Sigmoid colon (tissue), 7 donors: ENCODE measurements around the gene DPYSL3. TPM values are rescaled to one million over a fixed set of nuclear protein-coding genes. Genes with fewer than 3 reads are reported as not detected.

Experiments used
- DNase-seq: peaks from one replicate; pipeline ENCODE4 v3.0.0-alpha.2; 2019
- H3K27ac ChIP-seq, 4 donors: fragments of 200-600 bp; sonication (generic); one replicate each; pipeline ENCODE4 v1.5.1; 2016 to 2019; ENCODE audit warnings: mild to moderate bottlenecking in 1 of 4
- H3K27me3 ChIP-seq, 3 donors: fragments of 200-600 bp; sonication (generic); one replicate each; pipeline ENCODE4 v1.5.1; 2019; ENCODE audit warnings: mild to moderate bottlenecking in 1 of 3
- H3K36me3 ChIP-seq, 4 donors: fragments of 200-600 bp; sonication (generic); one replicate each; pipeline ENCODE4 v1.5.1; 2016 to 2019
- H3K4me1 ChIP-seq, 4 donors: fragments of 200-600 bp; sonication (generic); one replicate each; pipeline ENCODE4 v1.5.1; 2017 to 2019
- H3K4me3 ChIP-seq, 4 donors: fragments of 200-600 bp; sonication (generic); one replicate each; pipeline ENCODE4 v1.5.1; 2017 to 2019; ENCODE audit warnings: mild to moderate bottlenecking in 2 of 4, moderate library complexity in 1 of 4
- H3K9me3 ChIP-seq, 4 donors: fragments of 200-600 bp in 3 of 4; sonication (generic) in 3 of 4; one replicate each; pipeline versions ENCODE4 v1.5.1 to v1.6.1; 2013 to 2019
- EP300 ChIP-seq, 4 donors: sonication (generic); formaldehyde crosslinking; IDR thresholded peaks; one replicate each; pipeline ENCODE4 v1.6.1; 2017; ENCODE audit warnings: antibody characterized with exemption in 4 of 4
- POLR2A ChIP-seq, 2 donors: fragments of 450-650 bp; IDR thresholded peaks; one replicate each; pipeline ENCODE4 v1.6.1; 2016; ENCODE audit warnings: antibody characterized with exemption in 2 of 2, mild to moderate bottlenecking in 2 of 2, moderate library complexity in 2 of 2
- POLR2AphosphoS5 ChIP-seq, 4 donors: sonication (generic); formaldehyde crosslinking; IDR thresholded peaks; one replicate each; pipeline ENCODE4 v1.6.1; 2017; ENCODE audit warnings: antibody characterized with exemption in 4 of 4
- WGBS, 2 donors: extraction: QIAGEN DNeasy Blood & Tissue Kit; methylation state at CpG; one replicate each; pipeline ENCODE4 v1.1.7; 2013; 5-methylcytosine and 5-hydroxymethylcytosine counted together
- intact Hi-C: fragments of 100-400 bp; cut with DNase I; formaldehyde crosslinking; loops from one replicate; pipeline ENCODE4 v1.15.1; 2023
- polyA plus RNA-seq, 3 donors: library from polyadenylated mRNA; stranded (reverse); fragments of 200-250 nt; gene quantifications; one replicate each; pipeline ENCODE4 v1.2.3, GENCODE V29; 2013
- total RNA-seq, 4 donors: library from RNA; depleted of rRNA; stranded (reverse); fragments of >200 nt; gene quantifications; one replicate each; pipeline ENCODE4 v1.1.0, GENCODE V29; 2016
- TF ChIP-seq, protein P1 (sequence below), 4 experiments: fragments of 450-650 bp in 3 of 4; fragments of 200-600 bp in 1 of 4; IDR thresholded peaks; one replicate each; pipeline ENCODE4 v1.5.1; 2016 to 2019; ENCODE audit warnings: antibody characterized with exemption in 4 of 4, mild to moderate bottlenecking in 3 of 4, moderate library complexity in 2 of 4
- donor health status: healthy with polysubstance abuse.
- donor health status: Bipolar disorder and iron deficiency.
- donor health status: healthy.

The DPYSL3 gene
- total and polyA plus RNA-seq, 7 donors: 4.2 to 343 (median 149) TPM

DNA sequence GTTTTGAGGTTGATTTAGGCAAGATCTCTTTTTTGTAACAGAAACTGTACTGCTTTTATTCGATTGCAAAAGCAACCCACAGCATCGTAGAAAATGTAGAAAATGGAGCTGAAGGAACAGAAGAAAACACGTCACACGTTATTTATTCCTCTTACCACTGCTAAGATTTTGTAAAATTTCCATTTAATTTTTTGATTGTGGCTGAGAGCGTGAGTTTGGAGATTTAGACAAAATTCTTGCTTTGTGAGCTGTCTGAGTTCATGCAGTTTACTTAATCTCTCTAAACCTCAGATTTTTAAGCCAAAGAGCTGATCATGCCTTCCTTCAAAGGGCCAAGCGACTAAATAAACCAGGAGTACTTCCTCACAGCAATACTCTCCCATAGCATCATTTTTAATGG is 24.8 kb downstream of the DPYSL3 start:
- H3K4me1 ChIP-seq: peaks cover 0 to 54% (median 44%) of the 10 kb centered on the region in 4 donors
- H3K36me3 ChIP-seq: no peaks in the 10 kb centered on the region
- H3K4me3 ChIP-seq: no peak overlapping the region
- intact Hi-C loops: no loop called here
- 71 to 81% methylated on average over 6 of the region's 6 CpGs for WGBS, 2 donors
- DNase-seq: no peak
- peak overlapping the region; percentile 61 to 84 (median 68) for H3K27ac ChIP-seq
- TF ChIP-seq, protein P1, sequence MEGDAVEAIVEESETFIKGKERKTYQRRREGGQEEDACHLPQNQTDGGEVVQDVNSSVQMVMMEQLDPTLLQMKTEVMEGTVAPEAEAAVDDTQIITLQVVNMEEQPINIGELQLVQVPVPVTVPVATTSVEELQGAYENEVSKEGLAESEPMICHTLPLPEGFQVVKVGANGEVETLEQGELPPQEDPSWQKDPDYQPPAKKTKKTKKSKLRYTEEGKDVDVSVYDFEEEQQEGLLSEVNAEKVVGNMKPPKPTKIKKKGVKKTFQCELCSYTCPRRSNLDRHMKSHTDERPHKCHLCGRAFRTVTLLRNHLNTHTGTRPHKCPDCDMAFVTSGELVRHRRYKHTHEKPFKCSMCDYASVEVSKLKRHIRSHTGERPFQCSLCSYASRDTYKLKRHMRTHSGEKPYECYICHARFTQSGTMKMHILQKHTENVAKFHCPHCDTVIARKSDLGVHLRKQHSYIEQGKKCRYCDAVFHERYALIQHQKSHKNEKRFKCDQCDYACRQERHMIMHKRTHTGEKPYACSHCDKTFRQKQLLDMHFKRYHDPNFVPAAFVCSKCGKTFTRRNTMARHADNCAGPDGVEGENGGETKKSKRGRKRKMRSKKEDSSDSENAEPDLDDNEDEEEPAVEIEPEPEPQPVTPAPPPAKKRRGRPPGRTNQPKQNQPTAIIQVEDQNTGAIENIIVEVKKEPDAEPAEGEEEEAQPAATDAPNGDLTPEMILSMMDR (IDR thresholded peaks at IDR 0.05): no peak
- TF ChIP-seq EP300 (IDR thresholded peaks at IDR 0.05): no peak
- no peak for TF ChIP-seq POLR2A (IDR thresholded peaks at IDR 0.05)
- no peaks in the 10 kb centered on the region for H3K27me3 ChIP-seq
- no peaks in the 10 kb centered on the region for H3K9me3 ChIP-seq

DNA sequence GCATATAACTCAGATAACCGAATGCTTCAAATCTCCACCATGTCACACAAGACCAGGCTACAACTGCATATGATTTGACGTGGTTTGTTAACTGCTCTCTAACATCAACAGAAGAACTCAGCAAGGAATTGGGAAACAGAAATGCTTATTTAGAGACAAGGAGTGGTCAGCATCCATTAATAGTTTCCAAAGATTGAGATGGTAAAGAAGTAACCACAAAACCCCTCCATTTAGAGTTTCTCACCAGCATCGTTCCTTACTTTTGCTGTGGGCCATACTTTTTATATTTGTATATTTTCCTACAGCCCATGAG is 25.2 kb downstream of the DPYSL3 start:
- intact Hi-C loops: no loop called here
- H3K4me1 ChIP-seq: peaks cover 0 to 58% (median 46%) of the 10 kb centered on the region in 4 donors
- H3K27me3 ChIP-seq: no peaks in the 10 kb centered on the region
- H3K36me3 ChIP-seq: no peaks in the 10 kb centered on the region
- peak overlapping the region; percentile 61 to 84 (median 68) for H3K27ac ChIP-seq
- DNase-seq: no peak
- no peak overlapping the region for H3K4me3 ChIP-seq
- H3K9me3 ChIP-seq: no peaks in the 10 kb centered on the region
- TF ChIP-seq, protein P1 (IDR thresholded peaks at IDR 0.05): no peak
- TF ChIP-seq POLR2AphosphoS5 (IDR thresholded peaks at IDR 0.05) (no peak), EP300 (IDR thresholded peaks at IDR 0.05) (no peak), POLR2A (IDR thresholded peaks at IDR 0.05) (no peak)
- 59 to 79% methylated on average over 3 of the region's 3 CpGs for WGBS, 2 donors

DNA sequence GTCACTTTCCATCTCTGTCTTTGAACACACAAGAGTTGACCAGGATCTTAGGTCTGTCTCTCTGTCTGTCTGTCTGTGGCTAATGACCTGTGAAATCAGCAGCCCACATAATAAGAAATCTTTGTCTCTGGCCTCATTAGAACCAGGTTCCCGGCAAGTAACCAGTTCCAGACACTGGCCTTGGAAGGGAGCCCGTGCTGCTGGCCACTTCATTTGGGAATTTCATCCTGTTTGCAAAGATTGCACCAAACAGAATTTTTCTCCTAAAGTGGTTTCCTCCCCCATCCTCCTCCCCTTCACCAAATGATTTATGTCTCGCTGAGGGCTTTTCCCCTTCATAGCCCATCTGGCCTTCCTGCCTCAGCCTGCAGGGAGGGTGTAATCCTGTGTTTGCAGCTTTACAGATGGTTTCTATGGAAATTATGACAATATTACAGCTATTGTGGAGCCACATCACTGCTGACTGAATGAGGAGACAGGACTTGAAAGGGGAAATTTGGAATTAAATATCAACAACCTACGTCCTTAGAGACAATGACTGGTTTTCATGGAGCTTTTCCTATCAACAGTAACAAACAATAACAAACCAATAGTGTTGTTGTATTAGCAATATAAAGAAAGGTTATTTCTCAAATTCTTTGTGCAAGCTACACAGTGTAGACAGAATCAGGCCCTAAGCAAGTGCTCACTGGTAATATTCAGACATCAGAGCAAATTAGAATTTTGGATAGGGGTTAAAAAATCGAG is 25.7 kb downstream of the DPYSL3 start:
- H3K27me3 ChIP-seq: no peaks in the 10 kb centered on the region
- peaks cover 0 to 63% (median 50%) of the 10 kb centered on the region in 4 donors for H3K4me1 ChIP-seq
- peak overlapping the region; percentile 61 to 84 (median 68) for H3K27ac ChIP-seq
- 28 to 63% methylated on average over 5 of the region's 5 CpGs for WGBS, 2 donors
- TF ChIP-seq POLR2A (IDR thresholded peaks at IDR 0.05) (no peak), POLR2AphosphoS5 (IDR thresholded peaks at IDR 0.05) (peak in 3 of 4 donors; percentile 52 to 79 (median 57))
- H3K4me3 ChIP-seq: no peak overlapping the region
- intact Hi-C loops: loop anchor here (2.0 kb wide), 1 partner anchor 17 kb away; no protein-coding TSS in a partner anchor
- no peaks in the 10 kb centered on the region for H3K9me3 ChIP-seq
- no peaks in the 10 kb centered on the region for H3K36me3 ChIP-seq
- peak; percentile 89 for DNase-seq

DNA sequence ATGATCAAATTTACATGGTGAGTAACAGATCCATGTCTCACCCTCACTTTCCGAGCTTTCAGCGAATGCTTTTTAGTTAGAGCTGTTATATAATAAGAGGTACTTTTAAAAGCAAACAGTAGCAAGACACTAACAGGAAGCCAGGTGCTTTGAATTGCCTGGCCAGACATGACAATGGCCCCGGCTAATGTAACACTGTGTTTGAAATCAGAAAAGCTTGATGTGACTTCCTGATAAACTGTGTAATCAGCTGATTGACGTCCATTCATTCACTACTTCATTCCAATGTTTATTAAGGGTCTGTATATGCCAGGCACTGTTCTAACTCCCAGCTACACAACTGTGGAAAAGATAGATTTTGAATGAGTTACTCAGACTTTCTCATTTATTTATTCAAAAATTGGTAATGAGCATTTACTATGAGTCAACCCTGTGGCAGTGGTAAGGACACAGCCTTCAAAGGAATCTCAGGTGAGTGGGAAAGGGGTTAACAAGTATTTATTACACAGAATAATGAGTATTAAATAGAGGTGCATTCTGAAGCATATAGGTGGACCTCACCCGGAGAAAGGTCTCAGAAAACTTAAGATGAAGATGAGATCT is 26.6 kb downstream of the DPYSL3 start:
- no peak for DNase-seq
- peaks cover 0 to 71% (median 54%) of the 10 kb centered on the region in 4 donors for H3K4me1 ChIP-seq
- H3K9me3 ChIP-seq: no peaks in the 10 kb centered on the region
- no peak for TF ChIP-seq POLR2A (IDR thresholded peaks at IDR 0.05)
- TF ChIP-seq EP300 (IDR thresholded peaks at IDR 0.05): no peak
- TF ChIP-seq, protein P1 (IDR thresholded peaks at IDR 0.05): no peak
- TF ChIP-seq POLR2AphosphoS5 (IDR thresholded peaks at IDR 0.05): no peak
- no peak overlapping the region for H3K4me3 ChIP-seq
- 31 to 52% methylated on average over 5 of the region's 5 CpGs for WGBS, 2 donors
- H3K27me3 ChIP-seq: no peaks in the 10 kb centered on the region
- H3K36me3 ChIP-seq: no peaks in the 10 kb centered on the region
- intact Hi-C loops: loop anchor here (2.0 kb wide), 1 partner anchor 18 kb away; no protein-coding TSS in a partner anchor
- H3K27ac ChIP-seq: peak overlapping the region; percentile 61 to 84 (median 68)

DNA sequence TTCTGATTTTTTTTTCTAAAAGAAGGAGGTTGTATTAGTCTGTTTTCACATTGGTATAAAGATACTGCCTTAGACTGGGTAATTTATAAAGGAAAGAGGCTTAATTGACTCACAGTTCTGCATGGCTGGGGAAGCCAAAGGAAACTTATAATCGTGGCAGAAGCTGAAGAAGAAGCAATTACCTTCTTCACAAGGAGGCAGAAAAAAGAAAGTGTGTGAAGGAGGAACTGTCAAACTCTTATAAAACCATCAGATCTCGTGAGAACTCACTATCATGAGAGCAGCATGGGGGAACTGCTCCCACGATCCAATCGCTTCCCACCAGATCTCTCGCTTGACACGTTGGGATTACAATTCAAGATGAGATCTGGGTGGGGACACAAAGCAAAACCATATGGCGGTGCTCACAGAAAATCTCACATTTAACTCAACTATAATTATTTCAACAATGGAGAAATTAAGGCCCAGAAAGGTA is 27.1 kb downstream of the DPYSL3 start:
- Histone ChIP-seq H3K27ac (peak overlapping the region; percentile 61 to 84 (median 68)), H3K4me3 (no peak overlapping the region), H3K9me3 (no peaks in the 10 kb centered on the region), H3K27me3 (no peaks in the 10 kb centered on the region), H3K36me3 (no peaks in the 10 kb centered on the region), H3K4me1 (peaks cover 0 to 76% (median 57%) of the 10 kb centered on the region in 4 donors)
- intact Hi-C loops: loop anchor here (2.0 kb wide), 1 partner anchor 18 kb away; no protein-coding TSS in a partner anchor
- TF ChIP-seq, protein P1 (IDR thresholded peaks at IDR 0.05): no peak
- TF ChIP-seq POLR2A (IDR thresholded peaks at IDR 0.05) (no peak), EP300 (IDR thresholded peaks at IDR 0.05) (no peak), POLR2AphosphoS5 (IDR thresholded peaks at IDR 0.05) (no peak)
- no peak for DNase-seq
- WGBS, 2 donors: 67 to 69% methylated on average over 7 of the region's 7 CpGs
